Skeletal muscle tissue (tissue), 4 donors: ENCODE results near the gene USP46. TPM values are rescaled to one million over a fixed set of nuclear protein-coding genes. Genes with fewer than 3 reads are reported as not detected.

Source experiments
- H3K27ac ChIP-seq: one replicate; pipeline ENCODE4 v1.7.0; 2013; ENCODE audit warnings: mild to moderate bottlenecking, low read depth, low read length, inconsistent platforms
- H3K27me3 ChIP-seq, 3 donors: one replicate each; pipeline ENCODE4 v1.7.0; 2013; ENCODE audit warnings: low read length in 3 of 3; ENCODE audit not compliant: control insufficient read depth in 3 of 3, insufficient read depth in 3 of 3
- H3K36me3 ChIP-seq, 3 donors: one replicate each; pipeline ENCODE4 v1.7.0; 2013; ENCODE audit warnings: low read length in 3 of 3; ENCODE audit not compliant: control insufficient read depth in 3 of 3, insufficient read depth in 3 of 3
- H3K4me1 ChIP-seq, 3 donors: one replicate each; pipeline ENCODE4 v1.7.0; 2013; ENCODE audit warnings: low read length in 3 of 3, mild to moderate bottlenecking in 3 of 3; ENCODE audit not compliant: control insufficient read depth in 3 of 3, insufficient read depth in 3 of 3
- H3K4me3 ChIP-seq, 3 donors: one replicate each; pipeline ENCODE4 v1.7.0; 2013; ENCODE audit warnings: low read length in 3 of 3
- H3K9ac ChIP-seq, 3 donors: one replicate each; pipeline ENCODE4 v1.7.0; 2013; ENCODE audit warnings: low read length in 3 of 3, mild to moderate bottlenecking in 3 of 3, moderate library complexity in 2 of 3, low read depth in 1 of 3
- H3K9me3 ChIP-seq, 3 donors: one replicate each; pipeline ENCODE4 v1.7.0; 2013; ENCODE audit warnings: low read length in 3 of 3; ENCODE audit not compliant: control insufficient read depth in 3 of 3
- total RNA-seq: library from RNA; depleted of rRNA; stranded (reverse); fragments of >200 nt; gene quantifications from one replicate; pipeline ENCODE4 v1.2.3, GENCODE V29; 2014
- donor health status: Osteomylitis.

The USP46 gene
- total RNA-seq, 1 donor from 2014 or later = 16.7 TPM

DNA sequence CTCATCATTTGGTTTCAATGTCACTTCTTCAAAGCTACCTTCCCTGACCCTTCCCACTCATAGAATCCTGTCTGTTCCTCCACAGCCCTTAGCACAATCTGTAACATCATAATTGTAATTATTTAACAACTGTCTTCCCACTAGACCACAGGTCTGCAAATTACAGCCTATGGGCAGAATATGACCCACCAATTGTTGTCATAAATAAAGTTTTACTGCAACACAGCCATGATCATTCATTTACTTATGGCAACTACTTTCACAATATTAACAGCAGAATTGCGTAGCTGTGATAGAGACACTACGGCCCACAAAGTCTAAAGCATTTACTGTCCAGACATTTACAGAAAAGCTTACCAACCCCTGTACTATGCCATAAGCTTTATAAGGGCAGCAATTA lies 15.9 kb downstream of the USP46 start:
- no peak overlapping the region for H3K9ac ChIP-seq
- peaks cover 21 to 35% (median 25%) of the 10 kb centered on the region in 3 donors for H3K4me1 ChIP-seq
- H3K27ac ChIP-seq = no peak overlapping the region

DNA sequence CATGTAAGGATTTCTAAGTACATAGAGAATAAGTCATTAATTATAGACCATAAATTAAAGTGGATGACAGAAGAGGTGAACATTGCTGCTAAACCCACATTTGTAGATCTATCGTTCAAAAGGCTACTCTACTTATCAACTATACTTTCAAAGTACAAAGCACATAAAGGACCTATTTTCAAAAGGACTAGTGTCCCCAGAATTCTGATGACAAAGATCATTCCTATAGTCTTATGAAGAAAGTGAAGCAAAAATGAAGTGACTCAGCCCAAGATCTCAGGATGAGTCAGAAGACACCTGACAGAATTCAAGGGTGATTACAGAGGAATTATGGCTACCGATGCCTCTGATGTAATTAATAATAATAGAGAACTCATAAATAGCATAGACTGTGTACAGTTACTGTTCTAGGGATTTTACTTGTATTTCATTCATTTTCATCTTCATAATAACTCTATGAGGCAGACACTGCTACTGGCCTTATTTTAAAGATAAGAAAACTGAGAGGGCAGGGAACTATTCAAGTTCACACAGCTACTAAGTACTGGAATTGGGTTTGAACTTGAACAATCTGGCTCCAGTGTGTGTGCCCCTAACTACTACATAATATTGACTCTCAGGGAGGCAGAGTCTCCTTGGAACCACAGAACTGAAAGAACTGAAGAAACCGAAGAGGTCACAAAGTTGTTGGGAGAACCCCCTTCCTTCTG lies 17.1 kb downstream of the USP46 start:
- H3K27ac ChIP-seq = no peak overlapping the region
- H3K4me1 ChIP-seq = peaks cover 21 to 30% (median 25%) of the 10 kb centered on the region in 3 donors
- no peak overlapping the region for H3K4me3 ChIP-seq
- H3K27me3 ChIP-seq = no peaks in the 10 kb centered on the region
- H3K36me3 ChIP-seq = no peaks in the 10 kb centered on the region
- H3K9ac ChIP-seq = no peak overlapping the region
- H3K9me3 ChIP-seq = no peaks in the 10 kb centered on the region

More for the DNA sequence above, 15.9 kb downstream of the USP46 start:
- no peak overlapping the region for H3K4me3 ChIP-seq
- H3K9me3 ChIP-seq = no peaks in the 10 kb centered on the region
- no peaks in the 10 kb centered on the region for H3K27me3 ChIP-seq
- H3K36me3 ChIP-seq = no peaks in the 10 kb centered on the region

DNA sequence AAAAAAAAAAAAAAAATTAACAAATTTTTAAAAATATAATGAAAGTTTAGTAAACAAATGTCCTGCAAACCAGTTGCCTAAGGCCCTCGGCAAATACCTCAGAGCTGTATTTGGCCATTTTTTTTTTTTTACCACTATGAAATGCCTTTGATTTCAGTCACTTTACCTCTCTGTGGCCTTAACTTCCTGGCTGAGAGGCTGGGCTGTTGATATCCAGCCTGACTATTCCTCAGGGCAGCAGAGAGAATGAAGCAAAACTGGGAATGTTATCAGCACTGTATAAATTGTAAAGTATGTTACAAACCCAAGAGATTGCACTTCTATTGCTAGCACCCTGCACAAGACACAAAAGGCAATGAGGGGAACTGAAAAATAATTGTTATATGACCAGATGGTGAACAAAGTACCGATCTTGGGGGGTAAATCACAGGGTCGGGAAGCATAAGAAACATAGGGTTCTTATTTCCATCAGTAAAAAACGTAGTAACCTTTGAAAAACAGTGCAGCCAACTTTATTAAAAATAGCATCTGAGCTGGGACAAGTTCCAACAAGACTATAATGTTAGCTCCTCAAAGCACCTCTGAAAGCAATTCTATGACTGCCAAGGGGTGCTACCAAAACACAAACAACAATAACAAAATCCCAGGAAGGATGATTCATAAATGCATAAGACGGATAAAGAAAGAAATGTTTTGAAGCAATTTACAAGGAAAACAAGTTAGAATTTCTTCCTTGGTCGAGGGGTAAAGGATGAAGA lies 18.1 kb downstream of the USP46 start:
- Histone ChIP-seq H3K9me3 (no peaks in the 10 kb centered on the region), H3K27ac (no peak overlapping the region), H3K4me1 (peaks cover 21 to 30% (median 25%) of the 10 kb centered on the region in 3 donors), H3K9ac (no peak overlapping the region), H3K4me3 (peak overlapping the region in 1 of 3 donors; percentile 11), H3K27me3 (no peaks in the 10 kb centered on the region), H3K36me3 (no peaks in the 10 kb centered on the region)

DNA sequence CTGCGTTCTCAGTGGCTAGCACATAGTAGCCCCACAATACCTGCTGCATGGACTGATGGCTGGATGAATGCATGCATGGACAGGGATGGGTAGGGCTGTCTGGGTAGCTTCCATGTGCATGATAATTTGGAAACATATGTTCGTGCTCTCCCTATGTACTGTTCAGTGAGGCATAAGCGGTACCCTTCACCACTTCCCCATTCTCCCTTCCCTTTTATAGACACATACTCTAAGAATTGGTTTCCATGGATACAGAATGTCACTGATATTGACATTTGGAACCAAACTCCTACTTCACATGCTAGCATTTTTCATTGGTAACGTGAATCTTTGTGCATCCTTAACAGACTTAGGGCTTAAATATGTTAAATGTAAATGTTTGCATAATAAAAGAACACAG lies 20.4 kb downstream of the USP46 start:
- no peaks in the 10 kb centered on the region for H3K36me3 ChIP-seq
- no peak overlapping the region for H3K4me3 ChIP-seq
- H3K27me3 ChIP-seq = no peaks in the 10 kb centered on the region
- no peak overlapping the region for H3K27ac ChIP-seq
- peaks cover 19 to 31% (median 21%) of the 10 kb centered on the region in 3 donors for H3K4me1 ChIP-seq
- H3K9ac ChIP-seq = no peak overlapping the region
- H3K9me3 ChIP-seq = no peaks in the 10 kb centered on the region

DNA sequence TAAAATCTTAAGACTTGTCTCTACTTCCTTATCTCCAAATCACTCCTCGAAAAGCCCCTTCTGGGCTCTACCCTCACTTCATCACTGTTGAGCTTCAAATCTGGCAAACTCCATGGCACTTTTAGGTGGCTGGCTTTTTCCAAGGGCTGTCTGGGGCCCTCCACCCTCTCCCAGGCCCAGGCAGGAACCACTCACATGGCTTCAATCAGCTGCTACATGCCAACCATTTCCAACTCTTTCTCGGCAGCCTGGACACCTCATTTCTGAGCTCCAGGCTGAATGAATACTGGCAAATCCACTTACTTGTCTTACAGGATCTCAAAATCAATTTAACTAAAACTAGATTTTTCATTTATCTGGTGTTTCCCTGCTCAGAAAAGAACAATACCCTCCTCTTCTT lies 22.0 kb downstream of the USP46 start:
- Histone ChIP-seq H3K4me1 (peaks cover 13 to 22% (median 15%) of the 10 kb centered on the region in 3 donors), H3K27me3 (no peaks in the 10 kb centered on the region), H3K4me3 (no peak overlapping the region), H3K9me3 (no peaks in the 10 kb centered on the region), H3K36me3 (no peaks in the 10 kb centered on the region), H3K9ac (no peak overlapping the region), H3K27ac (no peak overlapping the region)

DNA sequence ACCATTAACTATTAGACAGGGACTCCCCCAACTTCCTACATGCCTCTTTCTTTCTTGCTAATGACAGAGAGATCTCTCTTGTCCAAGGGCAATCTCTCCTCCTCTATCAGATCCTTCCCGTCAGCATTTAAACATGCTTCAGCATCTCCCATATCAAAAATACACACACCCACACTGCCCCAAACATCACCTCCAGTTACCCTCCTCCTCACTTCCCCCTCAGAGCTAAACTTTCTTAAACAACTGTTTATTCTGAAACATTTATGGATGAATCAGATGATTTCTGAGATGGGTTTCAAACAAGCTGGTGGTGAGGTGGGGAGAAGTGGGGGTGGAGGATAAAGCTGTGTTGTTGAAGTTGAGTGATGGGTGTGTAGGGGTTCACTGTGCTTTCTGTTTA lies 23.5 kb downstream of the USP46 start:
- Histone ChIP-seq H3K4me3 (no peak overlapping the region), H3K9ac (no peak overlapping the region), H3K27me3 (no peaks in the 10 kb centered on the region), H3K36me3 (no peaks in the 10 kb centered on the region), H3K4me1 (peaks cover 0 to 7% (median 3%) of the 10 kb centered on the region in 3 donors), H3K27ac (no peak overlapping the region), H3K9me3 (no peaks in the 10 kb centered on the region)

DNA sequence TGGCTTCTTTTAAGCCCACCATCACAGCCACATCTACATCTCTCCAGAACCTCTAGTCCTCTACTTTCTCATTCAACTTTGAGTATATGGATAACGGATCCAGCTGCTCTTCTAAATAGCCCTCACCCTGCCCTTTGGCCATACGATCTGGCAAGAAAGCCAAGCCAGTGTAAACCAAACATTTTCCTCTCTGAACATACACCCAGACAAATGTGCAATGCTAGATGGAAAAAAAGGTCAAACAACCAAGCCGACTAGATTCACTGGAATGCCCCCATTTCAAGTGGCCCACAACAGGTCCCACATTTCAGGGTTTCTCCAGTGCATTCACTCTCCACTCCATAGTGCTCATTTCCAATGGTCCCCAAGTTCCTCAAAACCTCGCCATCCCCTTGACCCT lies 24.0 kb downstream of the USP46 start:
- H3K27me3 ChIP-seq = no peaks in the 10 kb centered on the region
- no peaks in the 10 kb centered on the region for H3K9me3 ChIP-seq
- no peak overlapping the region for H3K27ac ChIP-seq
- H3K4me1 ChIP-seq = peaks cover 0 to 7% (median 3%) of the 10 kb centered on the region in 3 donors
- no peaks in the 10 kb centered on the region for H3K36me3 ChIP-seq
- no peak overlapping the region for H3K4me3 ChIP-seq
- no peak overlapping the region for H3K9ac ChIP-seq

DNA sequence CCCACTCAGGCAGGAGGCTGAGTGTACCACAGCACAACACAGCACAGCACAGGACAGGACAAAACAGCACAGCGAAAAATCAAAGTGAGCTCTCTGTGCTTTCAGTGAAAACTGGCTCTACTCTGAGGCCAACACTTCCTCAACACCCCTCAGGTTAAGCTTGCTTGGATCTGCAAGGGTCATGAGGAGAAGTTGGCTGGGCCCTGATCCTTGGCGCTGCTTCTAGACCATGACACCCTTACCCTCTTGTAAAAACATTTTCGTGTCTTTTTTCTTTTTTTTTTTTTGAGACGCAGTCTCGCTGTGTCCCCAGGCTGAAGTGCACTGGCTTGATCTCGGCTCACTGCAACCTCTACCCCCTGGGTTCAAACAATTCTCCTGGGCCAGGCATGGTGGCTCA lies 25.3 kb downstream of the USP46 start:
- H3K36me3 ChIP-seq = no peaks in the 10 kb centered on the region
- peaks cover 6 to 16% (median 11%) of the 10 kb centered on the region in 3 donors for H3K4me1 ChIP-seq
- no peak overlapping the region for H3K27ac ChIP-seq
- H3K9ac ChIP-seq = no peak overlapping the region
- H3K27me3 ChIP-seq = no peaks in the 10 kb centered on the region
- H3K9me3 ChIP-seq = no peaks in the 10 kb centered on the region
- no peak overlapping the region for H3K4me3 ChIP-seq

DNA sequence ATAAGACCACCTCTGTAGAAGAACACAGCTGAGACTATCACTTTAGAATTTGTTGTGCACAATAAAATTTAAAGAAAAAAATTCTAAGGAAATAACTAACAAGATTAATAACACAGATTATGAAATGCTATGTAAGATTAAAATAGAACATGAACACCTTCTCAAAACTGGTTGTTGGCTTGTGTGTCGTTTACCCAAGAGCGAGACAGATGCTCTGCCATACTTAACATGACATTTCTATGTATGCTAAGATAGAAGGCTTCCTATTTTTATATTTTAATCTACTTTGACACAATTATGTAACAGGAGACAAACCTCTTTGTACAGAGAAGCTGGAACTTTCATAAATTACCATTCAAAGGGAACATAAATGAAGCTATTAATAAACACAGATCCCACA lies 30.1 kb downstream of the USP46 start:
- H3K9ac ChIP-seq = no peak overlapping the region
- peaks cover 3 to 13% (median 6%) of the 10 kb centered on the region in 3 donors for H3K36me3 ChIP-seq
- no peak overlapping the region for H3K4me3 ChIP-seq
- peak overlapping the region; percentile 26 for H3K27ac ChIP-seq
- no peaks in the 10 kb centered on the region for H3K9me3 ChIP-seq
- H3K27me3 ChIP-seq = no peaks in the 10 kb centered on the region
- H3K4me1 ChIP-seq = peaks cover 13 to 16% (median 14%) of the 10 kb centered on the region in 3 donors

DNA sequence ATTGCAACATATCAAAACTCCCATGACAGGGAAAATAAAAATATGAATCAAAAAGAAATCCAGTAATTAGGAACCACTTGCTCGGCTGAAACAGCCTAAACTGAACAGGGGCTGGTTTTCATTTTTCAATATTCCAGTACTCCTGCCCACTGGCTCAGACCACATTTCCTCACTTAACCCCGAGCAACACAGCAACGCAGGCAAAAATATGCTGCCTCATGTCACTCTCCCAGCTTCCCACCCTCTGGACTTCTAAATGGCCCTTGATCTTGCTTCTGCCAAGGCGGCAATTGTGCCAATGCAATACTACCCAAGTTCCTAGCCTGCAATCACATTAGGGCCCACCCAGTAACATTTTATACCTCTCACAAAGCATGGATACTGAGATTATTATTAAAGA lies 30.6 kb downstream of the USP46 start:
- peak overlapping the region; percentile 26 for H3K27ac ChIP-seq
- peaks cover 13 to 16% (median 14%) of the 10 kb centered on the region in 3 donors for H3K4me1 ChIP-seq
- peak overlapping the region in 1 of 3 donors; percentile 15 for H3K9ac ChIP-seq
- H3K27me3 ChIP-seq = no peaks in the 10 kb centered on the region
- peaks cover 3 to 13% (median 6%) of the 10 kb centered on the region in 3 donors for H3K36me3 ChIP-seq
- H3K4me3 ChIP-seq = no peak overlapping the region
- H3K9me3 ChIP-seq = no peaks in the 10 kb centered on the region
